Hepatocyte (in vitro differentiated cells): ENCODE measurements around the gene FAM120A.
"Not testable (repeated sequence)": the region's sequence is repeated elsewhere in the genome, so short reads cannot be mapped to it uniquely, and the experiment has no call there.

ENCODE experiments used
- CTCF ChIP-seq: fragments of 200-600 bp; sonication (generic); IDR thresholded peaks from 2 replicates; pipeline ENCODE4 v1.5.1; 2016; ENCODE audit warnings: antibody characterized with exemption, mild to moderate bottlenecking; ENCODE audit not compliant: poor library complexity
- EZH2 ChIP-seq: fragments of 200-600 bp; sonication (generic); IDR thresholded peaks from 2 replicates; pipeline ENCODE4 v1.6.1; 2016; ENCODE audit warnings: antibody characterized with exemption, mild to moderate bottlenecking, borderline replicate concordance

GRCh38 chr9:93511228-93511627, 59.7 kb downstream of the FAM120A start:
- TF ChIP-seq EZH2, CTCF: not testable (repeated sequence)
